NCI-H345 (cell line): ENCODE measurements around the gene IGFLR1.
"Not testable (repeated sequence)": the region's sequence is repeated elsewhere in the genome, so short reads cannot be mapped to it uniquely, and the experiment has no call there.

Experiments used
- DNase-seq: peaks from one replicate; lab custom pipeline; 2025; lab: John Stamatoyannopoulos, UW

IGFLR1 gene

GRCh38 chr19:35777086-35777841 lies 35.0 kb upstream of the IGFLR1 start:
- no peak for DNase-seq

GRCh38 chr19:35776102-35776788 lies 34.0 kb upstream of the IGFLR1 start:
- DNase-seq = peak; percentile 51

GRCh38 chr19:35775298-35776101 lies 33.2 kb upstream of the IGFLR1 start, which contains the start of gene ARHGAP33:
ARHGAP33 (plus strand) TSS chr19:35775564; CDS start chr19:35775659, 95 bp downstream.
- DNase-seq = peak; percentile 100

- no peak for DNase-seq
Measured at GRCh38 chr19:35775046-35775297, 32.7 kb upstream of the IGFLR1 start.

- DNase-seq = no peak
Measured at GRCh38 chr19:35774274-35775045, 32.2 kb upstream of the IGFLR1 start.

GRCh38 chr19:35773020-35773806 lies 31.0 kb upstream of the IGFLR1 start:
- DNase-seq = no peak

GRCh38 chr19:35772362-35772761 lies 30.1 kb upstream of the IGFLR1 start:
- not testable (repeated sequence) for DNase-seq

GRCh38 chr19:35768082-35768421 lies 25.8 kb upstream of the IGFLR1 start:
- DNase-seq = no peak

GRCh38 chr19:35767288-35768081 lies 25.2 kb upstream of the IGFLR1 start:
- DNase-seq = no peak

GRCh38 chr19:35766571-35767104 lies 24.4 kb upstream of the IGFLR1 start:
- DNase-seq = no peak

- no peak for DNase-seq
Measured at GRCh38 chr19:35764432-35765315, 22.4 kb upstream of the IGFLR1 start.

GRCh38 chr19:35760711-35761349 lies 18.6 kb upstream of the IGFLR1 start:
- no peak for DNase-seq

- no peak for DNase-seq
Measured at GRCh38 chr19:35759697-35760096, 17.4 kb upstream of the IGFLR1 start.

- peak; percentile 100 for DNase-seq
Measured at GRCh38 chr19:35757749-35758608, 15.7 kb upstream of the IGFLR1 start, which contains the start of gene PROSER3. PROSER3 (plus strand) TSS chr19:35758176; CDS start chr19:35758216, 40 bp downstream.

- peak; percentile 70 for DNase-seq
Measured at GRCh38 chr19:35757231-35757748, 15.0 kb upstream of the IGFLR1 start.

GRCh38 chr19:35756377-35757230 lies 14.4 kb upstream of the IGFLR1 start, which contains the start of gene HSPB6:
HSPB6 (minus strand) TSS chr19:35757029; CDS start chr19:35757008, 21 bp downstream.
- DNase-seq = no peak
